Measurements from ENCODE around the gene HLA-B.
"Not testable (repeated sequence)": the region's sequence is repeated elsewhere in the genome, so short reads cannot be mapped to it uniquely, and the experiment has no call there.

The HLA-B gene

DNA sequence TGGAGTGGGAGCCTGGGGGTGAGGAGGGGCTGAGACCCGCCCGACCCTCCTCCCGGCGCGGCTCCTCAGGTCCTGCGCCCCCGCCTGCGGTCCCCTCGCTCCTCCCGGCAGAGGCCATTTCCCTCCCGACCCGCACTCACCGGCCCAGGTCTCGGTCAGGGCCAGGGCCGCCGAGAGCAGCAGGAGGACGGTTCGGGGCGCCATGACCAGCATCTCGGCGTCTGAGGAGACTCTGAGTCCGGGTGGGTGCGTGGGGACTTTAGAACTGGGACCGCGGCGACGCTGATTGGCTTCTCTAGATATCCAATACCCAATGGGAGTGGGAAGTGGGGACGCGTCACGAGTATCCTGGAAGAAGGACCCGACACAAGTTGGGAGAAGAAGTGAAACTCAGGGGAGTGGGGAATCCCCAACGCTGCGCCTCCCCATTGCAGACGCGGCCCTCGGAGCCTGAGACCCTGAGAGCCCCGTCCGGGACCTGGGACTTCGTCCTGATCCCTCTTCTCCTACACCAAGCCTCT, at the start of gene HLA-B:
TSS of gene HLA-B (minus strand) at position 234 of the 521 bp plus-strand sequence. CDS start at position 213, 21 bp downstream.
- ATAC-seq = peak; percentile 75 to 76

DNA sequence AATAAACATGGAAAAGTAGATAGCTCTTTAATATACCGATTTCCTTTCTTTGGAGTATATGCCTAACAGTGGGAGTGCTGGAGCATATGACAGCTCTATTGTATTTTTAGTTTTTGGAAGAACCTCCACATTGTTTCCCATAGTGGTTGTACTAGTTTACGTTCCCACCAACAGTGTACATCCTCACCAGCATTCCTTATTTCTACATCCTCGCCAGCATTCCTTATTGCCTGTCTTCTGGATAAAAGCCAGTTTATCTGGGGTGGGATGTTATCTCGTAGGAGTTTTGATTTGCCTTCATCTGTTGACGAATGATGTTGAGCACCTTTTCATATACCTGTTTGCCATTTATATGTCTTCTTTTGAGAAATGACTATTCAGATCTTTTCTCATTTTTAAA, 49.0 kb upstream of the HLA-B start:
- ATAC-seq = no peak

- not testable (repeated sequence) for ATAC-seq
These were observed 47.0 kb upstream of the HLA-B start for GRCh38 chr6:31404061-31404364.

DNA sequence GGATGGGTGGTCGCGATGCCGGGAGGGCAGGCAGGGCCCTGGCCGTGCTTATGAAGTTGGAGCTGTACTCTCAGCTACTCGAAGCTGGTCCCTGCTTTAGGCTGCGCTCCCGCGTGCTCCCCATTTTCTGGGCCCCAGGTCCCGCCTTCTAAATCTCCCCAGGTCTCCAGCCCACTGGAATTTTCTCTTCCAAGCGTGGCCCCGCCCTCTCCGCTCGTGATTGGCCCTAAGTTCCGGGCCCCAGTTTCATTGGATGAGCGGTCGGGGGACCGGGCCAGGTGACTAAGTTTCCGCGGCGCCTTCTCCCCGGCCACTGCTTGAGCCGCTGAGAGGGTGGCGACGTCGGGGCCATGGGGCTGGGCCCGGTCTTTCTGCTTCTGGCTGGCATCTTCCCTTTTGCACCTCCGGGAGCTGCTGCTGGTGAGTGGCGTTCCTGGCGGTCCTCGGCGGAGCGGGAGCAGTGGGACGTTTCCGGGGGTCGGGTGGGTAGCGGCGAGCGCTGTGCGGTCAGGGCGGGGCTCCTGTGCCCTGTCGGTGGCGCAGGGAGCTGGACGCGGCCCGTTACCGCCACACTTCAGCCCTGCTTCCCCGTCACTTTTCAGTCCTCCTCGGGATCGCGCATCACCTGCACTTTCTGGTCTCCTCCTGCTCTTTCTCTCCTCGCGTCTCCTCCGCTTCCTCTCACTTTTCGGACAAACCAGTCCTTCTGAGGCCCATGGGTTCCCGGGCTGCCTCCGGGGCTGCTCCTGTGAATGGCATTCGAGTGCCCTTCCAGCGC, 46.5 kb upstream of the HLA-B start, which contains the start of gene MICA:
TSS of gene MICA (plus strand) at position 313 of the 778 bp plus-strand sequence. CDS start at position 351, 38 bp downstream.
- peak; percentile 70 to 71 for ATAC-seq

DNA sequence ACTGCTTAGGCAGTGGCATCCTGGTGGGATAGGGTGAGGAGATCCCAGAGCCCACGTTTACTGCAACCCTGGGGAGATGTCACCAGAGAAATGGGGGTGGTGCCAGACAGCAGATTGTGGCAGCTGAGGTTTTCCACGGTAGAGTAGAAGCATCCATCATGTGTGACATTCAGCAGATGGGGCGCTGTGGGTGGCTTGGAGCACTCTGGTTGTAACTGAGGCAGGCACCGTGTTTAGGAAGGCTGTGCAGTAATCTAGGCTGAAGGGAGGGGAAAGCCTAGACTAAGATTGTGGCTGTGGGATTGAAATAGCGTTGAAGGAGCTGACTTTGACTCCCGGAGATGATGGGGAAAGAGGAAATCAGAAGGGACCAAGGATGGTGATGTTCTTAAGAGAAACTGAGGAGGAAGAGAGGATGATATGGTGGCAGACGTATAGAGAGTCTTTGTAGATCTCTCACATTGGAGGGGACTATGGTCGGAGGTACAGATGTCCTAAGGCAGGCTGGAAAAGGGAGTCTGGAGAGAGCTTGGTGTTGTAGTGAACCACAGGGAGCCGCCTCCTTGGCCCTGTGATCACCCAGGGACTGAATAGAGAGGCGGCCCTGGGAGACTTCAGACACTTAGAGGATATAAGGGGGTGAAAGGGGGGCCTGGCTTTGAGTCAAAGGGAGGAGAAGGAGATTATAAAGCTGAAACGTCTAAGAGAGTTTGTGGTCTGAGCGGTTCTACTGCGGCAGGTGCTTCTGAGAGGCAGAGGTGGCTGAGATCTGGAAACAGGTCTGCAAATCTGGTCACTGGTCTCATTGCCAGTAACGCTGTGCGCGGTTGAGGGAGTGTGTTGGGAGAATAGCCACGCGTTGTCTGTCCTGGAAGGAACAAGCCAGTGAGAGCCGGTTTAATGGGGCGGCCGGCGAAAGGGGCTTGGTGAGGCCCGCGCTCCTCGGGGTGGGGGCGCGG, 45.6 kb upstream of the HLA-B start:
- ATAC-seq = peak; percentile 14 to 19

DNA sequence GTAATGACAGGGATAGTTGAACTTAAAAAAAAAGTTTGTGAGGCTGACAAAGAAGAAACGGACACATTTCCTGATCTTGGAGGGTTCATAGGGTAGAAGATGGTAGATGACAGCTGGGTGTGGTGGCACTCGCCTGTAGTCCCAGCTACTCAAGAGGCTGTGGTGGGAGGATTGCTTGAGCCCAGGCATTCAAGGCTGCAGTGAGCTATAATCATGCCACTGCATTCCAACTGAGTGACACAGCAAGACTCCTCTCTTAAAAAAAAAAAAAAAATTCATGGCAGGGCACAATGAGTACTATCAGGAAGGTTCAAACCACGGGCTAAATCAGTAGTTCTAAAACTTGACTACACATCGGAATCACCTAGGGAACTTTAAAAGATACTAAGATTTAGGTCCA, 44.4 kb upstream of the HLA-B start:
- no peak for ATAC-seq

DNA sequence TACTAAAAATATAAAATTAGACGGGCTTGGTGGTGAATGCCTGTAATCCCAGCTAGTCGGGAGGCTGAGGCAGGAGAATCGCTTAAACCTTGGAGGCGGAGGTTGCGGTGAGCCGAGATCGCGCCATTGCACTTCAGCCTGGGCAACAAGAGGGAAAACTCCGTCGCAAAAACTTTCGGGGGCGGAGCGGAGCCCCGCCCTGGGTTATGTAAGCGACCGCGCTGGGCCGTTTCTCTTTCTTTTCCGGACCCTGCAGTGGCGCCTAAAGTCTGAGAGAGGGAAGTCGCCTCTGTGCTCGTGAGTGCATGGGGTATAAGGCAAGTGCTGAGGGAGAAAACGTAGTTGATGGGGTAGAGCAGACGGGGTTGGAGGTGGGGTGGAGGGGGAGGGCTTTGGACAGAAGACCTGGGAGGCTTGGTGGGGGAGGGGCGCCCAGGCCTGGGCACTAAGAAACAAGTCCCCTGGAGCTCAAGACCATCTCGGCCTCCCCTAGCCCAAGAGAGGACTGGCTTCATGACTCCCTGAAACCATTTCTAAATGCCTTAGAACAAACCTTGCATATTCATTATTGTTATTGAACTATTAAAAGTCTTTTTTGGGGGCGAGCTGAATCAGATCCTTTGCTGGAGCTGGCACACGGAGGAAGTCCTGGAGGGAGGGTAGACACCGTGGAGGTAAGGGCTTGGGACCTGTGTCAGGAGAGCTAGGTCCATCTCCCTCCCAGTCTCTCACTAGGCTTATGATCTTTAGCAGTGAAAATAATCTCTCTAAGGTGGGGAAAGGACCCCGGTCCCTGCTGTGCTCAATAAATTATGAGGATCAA, 43.7 kb upstream of the HLA-B start:
- ATAC-seq = peak; percentile 50 to 63

DNA sequence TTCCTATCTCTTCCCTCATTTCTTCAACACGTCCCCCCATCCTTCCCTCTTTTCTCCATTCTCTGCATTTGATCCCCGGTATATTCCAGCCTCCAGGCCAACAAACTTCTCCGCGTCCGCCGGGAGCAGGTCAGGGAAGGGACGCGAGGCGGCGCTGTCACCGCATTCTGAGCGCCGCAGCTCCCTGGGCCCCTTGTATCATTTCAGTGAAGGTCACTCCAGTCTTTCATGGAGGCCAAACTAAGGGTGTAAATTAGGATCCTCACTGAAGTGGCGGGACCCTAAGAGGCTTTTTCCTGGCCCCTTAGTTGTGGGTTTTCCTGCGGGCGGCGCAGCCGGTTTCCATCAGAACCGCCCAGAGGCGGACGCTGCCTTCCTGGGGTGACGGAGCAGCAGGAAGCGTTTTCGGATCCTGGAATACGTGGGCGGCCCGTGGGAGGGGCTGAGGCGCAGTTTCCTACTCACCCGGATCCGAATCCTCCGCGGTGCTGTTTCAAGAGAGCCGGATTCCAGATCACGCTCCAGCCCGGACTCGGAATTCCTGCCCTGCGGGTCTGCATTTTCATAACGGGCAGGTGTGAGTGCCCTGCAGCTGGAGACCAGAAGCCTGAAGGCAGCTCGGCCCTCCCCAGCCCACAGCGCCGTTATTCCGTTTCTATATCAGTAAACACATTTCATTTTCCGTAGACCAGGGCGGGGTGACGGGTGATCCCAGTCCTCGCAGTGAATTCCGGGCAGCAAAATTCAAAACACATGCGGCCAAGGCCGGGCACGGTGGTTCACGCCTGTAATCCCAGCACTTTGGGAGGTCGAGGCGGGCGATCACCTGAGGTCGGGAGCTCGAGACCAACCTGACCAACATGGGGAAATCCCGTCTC, 42.8 kb upstream of the HLA-B start:
- peak; percentile 9 to 19 for ATAC-seq

- ATAC-seq = no peak
These were observed 41.0 kb upstream of the HLA-B start for GRCh38 chr6:31397901-31398525.

- not testable (repeated sequence) for ATAC-seq
These were observed 40.1 kb upstream of the HLA-B start for GRCh38 chr6:31397153-31397499.

- peak; percentile 72 to 75 for ATAC-seq
These were observed 39.6 kb upstream of the HLA-B start for GRCh38 chr6:31396422-31397152.

DNA sequence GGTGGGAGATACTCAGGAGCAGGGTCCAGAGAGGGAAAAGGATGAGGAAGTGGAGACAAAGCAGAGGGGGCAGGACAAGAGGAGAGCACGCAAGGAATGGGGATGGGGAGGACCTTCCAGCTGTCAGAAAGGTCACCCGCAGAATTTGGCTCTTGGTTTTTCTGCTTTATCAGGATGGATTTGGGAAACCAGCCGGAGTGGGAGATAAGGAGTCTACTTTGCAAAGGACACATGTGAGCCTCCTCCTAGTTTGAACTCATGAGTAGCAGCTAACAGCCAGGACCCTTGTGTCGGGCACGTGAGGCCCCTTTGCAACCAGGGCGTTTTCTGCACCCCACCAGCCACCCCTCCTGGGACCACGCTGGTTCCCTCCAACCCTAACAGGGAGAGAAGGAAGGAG, 38.9 kb upstream of the HLA-B start:
- no peak for ATAC-seq

- ATAC-seq = no peak
These were observed 37.4 kb upstream of the HLA-B start for GRCh38 chr6:31394381-31394780.

DNA sequence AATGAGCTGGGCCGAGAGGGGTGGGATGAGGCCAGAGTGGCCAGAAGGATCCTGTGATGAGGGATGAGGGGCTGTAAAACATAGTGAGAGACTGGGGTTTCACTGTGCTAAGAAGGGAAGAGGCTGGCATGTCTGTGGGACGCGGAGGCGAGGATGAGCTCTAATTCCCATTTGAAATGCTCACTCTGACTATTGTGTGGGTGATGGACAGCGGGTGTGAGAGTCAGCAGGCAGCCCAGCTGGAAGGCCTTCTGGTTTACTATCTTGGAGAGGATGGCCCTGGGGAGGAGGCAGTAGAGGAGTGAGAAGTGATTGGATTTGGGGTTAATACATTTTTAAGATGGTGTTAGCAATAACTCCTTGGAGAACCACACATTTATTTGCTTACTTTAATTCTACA, 37.0 kb upstream of the HLA-B start:
- ATAC-seq = no peak

DNA sequence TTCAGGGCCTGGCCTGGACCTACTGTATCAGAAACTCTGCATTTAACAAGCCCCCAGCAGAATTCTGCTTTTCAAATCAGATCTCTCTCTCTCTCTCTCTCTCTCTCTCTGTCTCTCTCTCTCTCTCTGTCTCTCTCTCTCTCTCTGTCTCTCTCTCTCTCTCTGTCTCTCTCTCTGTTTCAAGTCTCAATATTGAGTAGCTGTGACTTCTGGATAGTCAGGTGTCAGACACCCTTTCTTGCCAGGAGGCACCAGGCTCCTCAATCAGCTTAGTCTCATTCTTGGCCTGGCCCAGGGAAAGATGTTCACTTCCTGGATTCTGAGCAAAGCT, 32.8 kb upstream of the HLA-B start:
- not testable (repeated sequence) for ATAC-seq

GRCh38 chr6:31388916-31389801, 32.2 kb upstream of the HLA-B start:
- not testable (repeated sequence) for ATAC-seq

GRCh38 chr6:31386977-31387376, 30.0 kb upstream of the HLA-B start:
- no peak for ATAC-seq

- no peak for ATAC-seq
These were observed 29.1 kb upstream of the HLA-B start for GRCh38 chr6:31386099-31386498.

GRCh38 chr6:31385041-31385440, 28.1 kb upstream of the HLA-B start:
- no peak for ATAC-seq

Data from activated CD4-positive, CD25-positive, alpha-beta regulatory T cell treated with anti-CD3 and anti-CD28 coated beads, Interleukin-2, amount 50 U/mL, for 24 hours (primary cell).